ENCODE data around the gene ACBD5.

DNA sequence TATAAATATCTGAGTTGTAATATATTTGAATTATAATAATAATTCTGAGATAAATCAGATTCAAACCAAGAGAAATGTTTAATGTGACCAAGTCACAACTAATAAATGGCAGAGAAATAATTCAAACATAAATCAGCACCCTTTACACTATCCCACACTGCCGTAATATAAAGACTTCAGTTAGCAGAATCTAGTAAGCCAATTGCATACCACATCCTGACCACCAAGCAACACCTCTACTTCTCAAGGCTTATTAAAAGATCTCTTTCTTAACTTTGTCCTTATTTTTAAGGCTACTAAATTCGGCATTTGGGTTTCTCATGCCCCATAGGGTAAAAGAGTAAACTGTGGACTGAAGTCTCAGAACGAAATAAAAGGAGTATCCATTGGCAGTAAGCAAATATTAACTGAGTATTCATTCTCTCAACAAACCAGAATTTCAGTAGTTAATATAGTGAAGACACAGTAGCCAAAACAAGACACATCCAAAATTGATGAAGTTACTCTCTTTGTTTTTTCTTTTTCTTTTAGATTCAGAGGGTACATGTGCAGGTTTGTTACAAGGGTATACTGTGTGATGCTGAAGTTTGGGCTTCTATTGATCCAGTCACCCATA lies 14.8 kb downstream of the ACBD5 start:
- TF ChIP-seq, protein P1, sequence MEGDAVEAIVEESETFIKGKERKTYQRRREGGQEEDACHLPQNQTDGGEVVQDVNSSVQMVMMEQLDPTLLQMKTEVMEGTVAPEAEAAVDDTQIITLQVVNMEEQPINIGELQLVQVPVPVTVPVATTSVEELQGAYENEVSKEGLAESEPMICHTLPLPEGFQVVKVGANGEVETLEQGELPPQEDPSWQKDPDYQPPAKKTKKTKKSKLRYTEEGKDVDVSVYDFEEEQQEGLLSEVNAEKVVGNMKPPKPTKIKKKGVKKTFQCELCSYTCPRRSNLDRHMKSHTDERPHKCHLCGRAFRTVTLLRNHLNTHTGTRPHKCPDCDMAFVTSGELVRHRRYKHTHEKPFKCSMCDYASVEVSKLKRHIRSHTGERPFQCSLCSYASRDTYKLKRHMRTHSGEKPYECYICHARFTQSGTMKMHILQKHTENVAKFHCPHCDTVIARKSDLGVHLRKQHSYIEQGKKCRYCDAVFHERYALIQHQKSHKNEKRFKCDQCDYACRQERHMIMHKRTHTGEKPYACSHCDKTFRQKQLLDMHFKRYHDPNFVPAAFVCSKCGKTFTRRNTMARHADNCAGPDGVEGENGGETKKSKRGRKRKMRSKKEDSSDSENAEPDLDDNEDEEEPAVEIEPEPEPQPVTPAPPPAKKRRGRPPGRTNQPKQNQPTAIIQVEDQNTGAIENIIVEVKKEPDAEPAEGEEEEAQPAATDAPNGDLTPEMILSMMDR (conservative IDR thresholded peaks at IDR 0.05; ENCODE audit: low read depth, low read length), result no peak
- TF ChIP-seq EZH2 (IDR thresholded peaks at IDR 0.05; ENCODE audit: borderline replicate concordance, low read depth, low read length, poor library complexity, severe bottlenecking), result no peak
